ENCODE measurements around the gene DPP6. TPM values are rescaled to one million over a fixed set of nuclear protein-coding genes. Genes with fewer than 3 reads are reported as not detected.

Gene DPP6
- polyA plus RNA-seq, 1 of the 3 experiments (the other 2 are of a cell fraction) = not detected

DNA sequence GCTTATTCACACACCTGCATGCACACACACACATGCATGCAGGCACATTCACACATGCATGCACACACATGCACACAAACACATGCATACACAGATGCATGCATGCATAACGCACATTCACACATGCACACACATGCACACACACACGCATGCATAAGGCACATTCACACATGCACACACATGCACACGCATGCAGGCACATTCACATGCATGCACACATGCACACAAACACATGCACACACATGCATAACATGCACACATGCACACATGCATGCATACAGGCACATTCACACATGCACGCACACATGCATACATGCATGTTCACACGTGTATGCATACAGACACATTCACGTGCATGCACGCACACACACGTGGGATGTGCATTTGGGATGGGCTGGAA is 784.9 kb downstream of the DPP6 start:
- no peak overlapping the region for H3K9ac ChIP-seq
- peaks cover 7% of the 10 kb centered on the region; the same call in 1 of the 2 replicates for H3K9me3 ChIP-seq
- H3K9me2 ChIP-seq = no peaks in the 10 kb centered on the region
- H4K20me1 ChIP-seq (ENCODE audit: insufficient read depth) = no peaks in the 10 kb centered on the region
- no peak overlapping the region for H3K4me2 ChIP-seq
- 63% methylated on average over 8 of the region's 8 CpGs for WGBS (ENCODE audit: low lambda C conversion rate)
- no peaks in the 10 kb centered on the region for H3K79me2 ChIP-seq (ENCODE audit: insufficient read depth)
- peaks cover 6% of the 10 kb centered on the region for H3F3A ChIP-seq (replicated peaks; ENCODE audit: insufficient read depth)
- no peak overlapping the region for H2AFZ ChIP-seq (ENCODE audit: low read depth)
- no peak for DNase-seq
- CTCF ChIA-PET = interaction anchor here (0.6 kb wide), 1 partner anchor 232 kb away, joined by 3 read pairs; no protein-coding TSS in a partner anchor
- TF ChIP-seq, protein P1, sequence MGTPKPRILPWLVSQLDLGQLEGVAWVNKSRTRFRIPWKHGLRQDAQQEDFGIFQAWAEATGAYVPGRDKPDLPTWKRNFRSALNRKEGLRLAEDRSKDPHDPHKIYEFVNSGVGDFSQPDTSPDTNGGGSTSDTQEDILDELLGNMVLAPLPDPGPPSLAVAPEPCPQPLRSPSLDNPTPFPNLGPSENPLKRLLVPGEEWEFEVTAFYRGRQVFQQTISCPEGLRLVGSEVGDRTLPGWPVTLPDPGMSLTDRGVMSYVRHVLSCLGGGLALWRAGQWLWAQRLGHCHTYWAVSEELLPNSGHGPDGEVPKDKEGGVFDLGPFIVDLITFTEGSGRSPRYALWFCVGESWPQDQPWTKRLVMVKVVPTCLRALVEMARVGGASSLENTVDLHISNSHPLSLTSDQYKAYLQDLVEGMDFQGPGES (IDR thresholded peaks at IDR 0.05; ENCODE audit: low read depth, low read length) = no peak
- TF ChIP-seq, protein P2, sequence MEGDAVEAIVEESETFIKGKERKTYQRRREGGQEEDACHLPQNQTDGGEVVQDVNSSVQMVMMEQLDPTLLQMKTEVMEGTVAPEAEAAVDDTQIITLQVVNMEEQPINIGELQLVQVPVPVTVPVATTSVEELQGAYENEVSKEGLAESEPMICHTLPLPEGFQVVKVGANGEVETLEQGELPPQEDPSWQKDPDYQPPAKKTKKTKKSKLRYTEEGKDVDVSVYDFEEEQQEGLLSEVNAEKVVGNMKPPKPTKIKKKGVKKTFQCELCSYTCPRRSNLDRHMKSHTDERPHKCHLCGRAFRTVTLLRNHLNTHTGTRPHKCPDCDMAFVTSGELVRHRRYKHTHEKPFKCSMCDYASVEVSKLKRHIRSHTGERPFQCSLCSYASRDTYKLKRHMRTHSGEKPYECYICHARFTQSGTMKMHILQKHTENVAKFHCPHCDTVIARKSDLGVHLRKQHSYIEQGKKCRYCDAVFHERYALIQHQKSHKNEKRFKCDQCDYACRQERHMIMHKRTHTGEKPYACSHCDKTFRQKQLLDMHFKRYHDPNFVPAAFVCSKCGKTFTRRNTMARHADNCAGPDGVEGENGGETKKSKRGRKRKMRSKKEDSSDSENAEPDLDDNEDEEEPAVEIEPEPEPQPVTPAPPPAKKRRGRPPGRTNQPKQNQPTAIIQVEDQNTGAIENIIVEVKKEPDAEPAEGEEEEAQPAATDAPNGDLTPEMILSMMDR (IDR thresholded peaks at IDR 0.05) = no peak
- TF ChIP-seq, protein P3, sequence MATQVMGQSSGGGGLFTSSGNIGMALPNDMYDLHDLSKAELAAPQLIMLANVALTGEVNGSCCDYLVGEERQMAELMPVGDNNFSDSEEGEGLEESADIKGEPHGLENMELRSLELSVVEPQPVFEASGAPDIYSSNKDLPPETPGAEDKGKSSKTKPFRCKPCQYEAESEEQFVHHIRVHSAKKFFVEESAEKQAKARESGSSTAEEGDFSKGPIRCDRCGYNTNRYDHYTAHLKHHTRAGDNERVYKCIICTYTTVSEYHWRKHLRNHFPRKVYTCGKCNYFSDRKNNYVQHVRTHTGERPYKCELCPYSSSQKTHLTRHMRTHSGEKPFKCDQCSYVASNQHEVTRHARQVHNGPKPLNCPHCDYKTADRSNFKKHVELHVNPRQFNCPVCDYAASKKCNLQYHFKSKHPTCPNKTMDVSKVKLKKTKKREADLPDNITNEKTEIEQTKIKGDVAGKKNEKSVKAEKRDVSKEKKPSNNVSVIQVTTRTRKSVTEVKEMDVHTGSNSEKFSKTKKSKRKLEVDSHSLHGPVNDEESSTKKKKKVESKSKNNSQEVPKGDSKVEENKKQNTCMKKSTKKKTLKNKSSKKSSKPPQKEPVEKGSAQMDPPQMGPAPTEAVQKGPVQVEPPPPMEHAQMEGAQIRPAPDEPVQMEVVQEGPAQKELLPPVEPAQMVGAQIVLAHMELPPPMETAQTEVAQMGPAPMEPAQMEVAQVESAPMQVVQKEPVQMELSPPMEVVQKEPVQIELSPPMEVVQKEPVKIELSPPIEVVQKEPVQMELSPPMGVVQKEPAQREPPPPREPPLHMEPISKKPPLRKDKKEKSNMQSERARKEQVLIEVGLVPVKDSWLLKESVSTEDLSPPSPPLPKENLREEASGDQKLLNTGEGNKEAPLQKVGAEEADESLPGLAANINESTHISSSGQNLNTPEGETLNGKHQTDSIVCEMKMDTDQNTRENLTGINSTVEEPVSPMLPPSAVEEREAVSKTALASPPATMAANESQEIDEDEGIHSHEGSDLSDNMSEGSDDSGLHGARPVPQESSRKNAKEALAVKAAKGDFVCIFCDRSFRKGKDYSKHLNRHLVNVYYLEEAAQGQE (IDR thresholded peaks at IDR 0.05; ENCODE audit: low read depth, low read length) = no peak
- TF ChIP-seq FOXJ3 (CRISPR knock-in tag; IDR thresholded peaks at IDR 0.05) (no peak), FOSL2 (IDR thresholded peaks at IDR 0.05; ENCODE audit: borderline replicate concordance, low read depth) (no peak), CHD2 (IDR thresholded peaks at IDR 0.05; ENCODE audit: low read length, partially characterized antibody) (no peak), GABPA (IDR thresholded peaks at IDR 0.05; ENCODE audit: low read depth) (no peak), RXRA (IDR thresholded peaks at IDR 0.05; ENCODE audit: borderline replicate concordance, low read depth) (no peak), EZH2phosphoT487 (IDR thresholded peaks at IDR 0.05; ENCODE audit: borderline replicate concordance, low read depth) (no peak), JUND (IDR thresholded peaks at IDR 0.05) (no peak), NRF1 (IDR thresholded peaks at IDR 0.05; ENCODE audit: low read depth, low read length) (no peak), SMC3 (IDR thresholded peaks at IDR 0.05; ENCODE audit: low read depth, low read length) (no peak), RAD21 (IDR thresholded peaks at IDR 0.05; ENCODE audit: low read length) (no peak), ELF1 (IDR thresholded peaks at IDR 0.05) (no peak)
- TF ChIP-seq, protein P4, sequence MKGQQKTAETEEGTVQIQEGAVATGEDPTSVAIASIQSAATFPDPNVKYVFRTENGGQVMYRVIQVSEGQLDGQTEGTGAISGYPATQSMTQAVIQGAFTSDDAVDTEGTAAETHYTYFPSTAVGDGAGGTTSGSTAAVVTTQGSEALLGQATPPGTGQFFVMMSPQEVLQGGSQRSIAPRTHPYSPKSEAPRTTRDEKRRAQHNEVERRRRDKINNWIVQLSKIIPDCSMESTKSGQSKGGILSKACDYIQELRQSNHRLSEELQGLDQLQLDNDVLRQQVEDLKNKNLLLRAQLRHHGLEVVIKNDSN (IDR thresholded peaks at IDR 0.05; ENCODE audit: borderline replicate concordance, low read depth) = no peak
- TF ChIP-seq, protein P5, sequence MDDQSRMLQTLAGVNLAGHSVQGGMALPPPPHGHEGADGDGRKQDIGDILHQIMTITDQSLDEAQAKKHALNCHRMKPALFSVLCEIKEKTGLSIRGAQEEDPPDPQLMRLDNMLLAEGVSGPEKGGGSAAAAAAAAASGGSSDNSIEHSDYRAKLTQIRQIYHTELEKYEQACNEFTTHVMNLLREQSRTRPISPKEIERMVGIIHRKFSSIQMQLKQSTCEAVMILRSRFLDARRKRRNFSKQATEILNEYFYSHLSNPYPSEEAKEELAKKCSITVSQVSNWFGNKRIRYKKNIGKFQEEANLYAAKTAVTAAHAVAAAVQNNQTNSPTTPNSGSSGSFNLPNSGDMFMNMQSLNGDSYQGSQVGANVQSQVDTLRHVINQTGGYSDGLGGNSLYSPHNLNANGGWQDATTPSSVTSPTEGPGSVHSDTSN (IDR thresholded peaks at IDR 0.05) = no peak
- TF ChIP-seq, protein P6, sequence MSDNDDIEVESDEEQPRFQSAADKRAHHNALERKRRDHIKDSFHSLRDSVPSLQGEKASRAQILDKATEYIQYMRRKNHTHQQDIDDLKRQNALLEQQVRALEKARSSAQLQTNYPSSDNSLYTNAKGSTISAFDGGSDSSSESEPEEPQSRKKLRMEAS (IDR thresholded peaks at IDR 0.05; ENCODE audit: low read depth) = no peak
- TF ChIP-seq, protein P7, sequence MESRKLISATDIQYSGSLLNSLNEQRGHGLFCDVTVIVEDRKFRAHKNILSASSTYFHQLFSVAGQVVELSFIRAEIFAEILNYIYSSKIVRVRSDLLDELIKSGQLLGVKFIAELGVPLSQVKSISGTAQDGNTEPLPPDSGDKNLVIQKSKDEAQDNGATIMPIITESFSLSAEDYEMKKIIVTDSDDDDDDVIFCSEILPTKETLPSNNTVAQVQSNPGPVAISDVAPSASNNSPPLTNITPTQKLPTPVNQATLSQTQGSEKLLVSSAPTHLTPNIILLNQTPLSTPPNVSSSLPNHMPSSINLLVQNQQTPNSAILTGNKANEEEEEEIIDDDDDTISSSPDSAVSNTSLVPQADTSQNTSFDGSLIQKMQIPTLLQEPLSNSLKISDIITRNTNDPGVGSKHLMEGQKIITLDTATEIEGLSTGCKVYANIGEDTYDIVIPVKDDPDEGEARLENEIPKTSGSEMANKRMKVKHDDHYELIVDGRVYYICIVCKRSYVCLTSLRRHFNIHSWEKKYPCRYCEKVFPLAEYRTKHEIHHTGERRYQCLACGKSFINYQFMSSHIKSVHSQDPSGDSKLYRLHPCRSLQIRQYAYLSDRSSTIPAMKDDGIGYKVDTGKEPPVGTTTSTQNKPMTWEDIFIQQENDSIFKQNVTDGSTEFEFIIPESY (IDR thresholded peaks at IDR 0.05; ENCODE audit: borderline replicate concordance, low read depth) = no peak
- no peaks in the 10 kb centered on the region for H3K27me3 ChIP-seq (ENCODE audit: insufficient read depth)
- peaks cover 0 to 12% of the 10 kb centered on the region in 2 experiments; a peak in 2 of 4 replicates for H3K4me1 ChIP-seq (ENCODE audit: control insufficient read depth in 1 of 2, insufficient read depth in 2 of 2, low read depth in 1 of 2, low read length in 1 of 2)
- no peak overlapping the region for H3K27ac ChIP-seq (ENCODE audit: low read depth in 2 of 2, low read length in 1 of 2)
- POLR2A ChIA-PET = no interaction called here
- H3K36me3 ChIP-seq (replicated peaks in 1 of 2; ENCODE audit: control insufficient read depth in 1 of 2, insufficient read depth in 2 of 2, low read length in 1 of 2) = no peaks in the 10 kb centered on the region
- no peak overlapping the region for H3K4me3 ChIP-seq (ENCODE audit: low read depth in 2 of 2, low read length in 1 of 2)
